PC-3 (cell line): ENCODE measurements around the gene MAGI2. TPM values are rescaled to one million over a fixed set of nuclear protein-coding genes. Genes with fewer than 3 reads are reported as not detected.

Source experiments
- ATAC-seq: fragments of 200-7000 bp; cut with Tn5 transposase; 2 replicates; pipeline ENCODE4 v1.9.1; 2020; ENCODE audit warnings: mild to moderate bottlenecking, moderate library complexity
- BruUV-seq: library from RNA; stranded (reverse); fragments of 400-500 nt; replicated peaks from 2 replicates; lab custom pipeline; 2021; lab: Mats Ljungman, UMichigan
- CTCF ChIA-PET: fragments of 300-600 bp; sonication (Branson Sonifier 250); formaldehyde crosslinking; loops from one replicate; lab custom pipeline; 2022; ENCODE audit warnings: antibody characterized with exemption; lab: Charles Lee
- POLR2A ChIA-PET: fragments of 300-600 bp; sonication (Branson Sonifier 250); formaldehyde crosslinking; loops from one replicate; lab custom pipeline; 2022; ENCODE audit warnings: antibody characterized with exemption; ENCODE audit not compliant: unreplicated experiment; lab: Charles Lee
- DNase-seq: peaks from one replicate; pipeline ENCODE4 v3.0.0-alpha.2; 2015
- H2AFZ ChIP-seq: fragments of 300-600 bp; sonication (generic); 2 replicates; pipeline ENCODE4 v1.6.0; 2016; ENCODE audit warnings: antibody characterized with exemption, low read length
- H3F3A ChIP-seq: fragments of 300-600 bp; sonication (generic); one replicate; pipeline ENCODE4 v1.6.0; 2017; ENCODE audit warnings: antibody characterized with exemption, low read length, control low read depth, mild to moderate bottlenecking; ENCODE audit not compliant: unreplicated experiment
- H3K27ac ChIP-seq: fragments of 300-600 bp; sonication (generic); 2 replicates; pipeline ENCODE4 v1.5.1; 2016; ENCODE audit warnings: mild to moderate bottlenecking, low read length
- H3K27me3 ChIP-seq: fragments of 300-600 bp; sonication (generic); 2 replicates; pipeline ENCODE4 v1.6.1; 2016; ENCODE audit warnings: low read length, mixed read lengths
- H3K36me3 ChIP-seq: fragments of 300-600 bp; sonication (generic); 2 replicates; pipeline ENCODE4 v1.6.1; 2016; ENCODE audit warnings: low read depth, mixed run types, low read length, mixed read lengths
- H3K4me1 ChIP-seq: fragments of 300-600 bp; sonication (generic); 2 replicates; pipeline ENCODE4 v1.5.1; 2016; ENCODE audit warnings: low read length; ENCODE audit not compliant: insufficient read depth
- H3K4me2 ChIP-seq: fragments of 300-600 bp; sonication (generic); 2 replicates; pipeline ENCODE4 v1.6.0; 2016; ENCODE audit warnings: low read length
- H3K4me3 ChIP-seq: fragments of 300-600 bp; sonication (generic); 2 replicates; pipeline ENCODE4 v1.5.1; 2016; ENCODE audit warnings: mild to moderate bottlenecking, low read length, mixed read lengths
- H3K79me2 ChIP-seq: fragments of 300-600 bp; sonication (generic); 2 replicates; pipeline ENCODE4 v1.6.1; 2017; ENCODE audit warnings: low read length, mixed read lengths
- H3K9ac ChIP-seq: fragments of 300-600 bp; sonication (generic); 2 replicates; pipeline ENCODE4 v1.6.0; 2016; ENCODE audit warnings: mild to moderate bottlenecking, low read length
- H3K9me2 ChIP-seq: fragments of 300-600 bp; sonication (generic); replicated peaks from 2 replicates; pipeline ENCODE4 v1.6.1; 2016; ENCODE audit warnings: mixed run types, low read length, mixed read lengths
- H3K9me3 ChIP-seq: fragments of 300-600 bp; sonication (generic); 2 replicates; pipeline ENCODE4 v1.6.1; 2016; ENCODE audit warnings: low read length, mixed read lengths
- H4K20me1 ChIP-seq: fragments of 300-600 bp; sonication (generic); 2 replicates; pipeline ENCODE4 v1.6.1; 2016; ENCODE audit warnings: low read length, mixed read lengths
- EZH2 ChIP-seq: fragments of 300-600 bp; sonication (generic); IDR thresholded peaks from one replicate; pipeline ENCODE4 v1.6.1; 2017; ENCODE audit warnings: antibody characterized with exemption, mild to moderate bottlenecking, low read length; ENCODE audit not compliant: unreplicated experiment
- EZH2phosphoT487 ChIP-seq: fragments of 300-600 bp; sonication (generic); IDR thresholded peaks from 2 replicates; pipeline ENCODE4 v1.6.1; 2018; ENCODE audit warnings: mild to moderate bottlenecking, antibody characterized with exemption, low read length, borderline replicate concordance
- intact Hi-C: fragments of 100-400 bp; cut with micrococcal nuclease; formaldehyde crosslinking; loops from 2 replicates; pipeline ENCODE4 v1.9.0; 2023
- total RNA-seq: library from RNA; depleted of rRNA; stranded (reverse); fragments of >200 nt; gene quantifications from 2 replicates; pipeline ENCODE4 v1.2.3, GENCODE V29; 2014
- TF ChIP-seq, protein P1 (sequence below): fragments of 300-600 bp; sonication (generic); conservative IDR thresholded peaks from 2 replicates; pipeline ENCODE4 v1.5.1; 2017; ENCODE audit warnings: antibody characterized with exemption, low read depth, mild to moderate bottlenecking, low read length

Gene MAGI2
- total RNA-seq, 1 experiment from 2014 or later, result not detected

DNA sequence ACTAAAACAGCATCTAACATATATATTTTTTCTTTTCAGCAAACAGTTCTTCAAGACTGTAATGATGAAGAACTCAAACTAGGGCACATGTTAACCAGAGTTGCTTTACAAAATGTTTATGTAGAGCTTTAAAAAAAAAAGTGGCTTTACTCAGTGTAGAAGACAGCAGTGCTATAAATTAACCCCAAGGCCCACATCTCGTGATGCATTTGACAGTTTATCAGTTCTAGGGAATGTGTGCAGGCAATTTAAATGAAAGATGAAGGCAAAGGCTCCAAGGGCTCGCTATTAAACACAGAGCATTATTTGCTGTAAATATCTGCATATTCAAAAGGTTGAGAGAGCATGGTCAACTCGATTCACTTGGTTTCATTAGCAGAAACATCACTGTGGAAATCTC, 558.1 kb downstream of the MAGI2 start:
- Histone ChIP-seq H3K4me3 (no peak overlapping the region), H3K9me2 (no peaks in the 10 kb centered on the region), H3K79me2 (no peaks in the 10 kb centered on the region), H3K4me1 (no peaks in the 10 kb centered on the region), H3K9ac (no peak overlapping the region), H3K27me3 (no peaks in the 10 kb centered on the region), H3K9me3 (no peaks in the 10 kb centered on the region), H3K4me2 (no peak overlapping the region), H3K36me3 (no peaks in the 10 kb centered on the region), H4K20me1 (no peaks in the 10 kb centered on the region), H2AFZ (no peak overlapping the region), H3K27ac (no peak overlapping the region), H3F3A (no peaks in the 10 kb centered on the region)
- CTCF ChIA-PET, result no interaction called here
- DNase-seq, result no peak
- intact Hi-C loops, result no loop called here
- BruUV-seq, result no TSS peak
- ATAC-seq, result no peak
- TF ChIP-seq EZH2phosphoT487, result no peak
- POLR2A ChIA-PET, result no interaction called here

DNA sequence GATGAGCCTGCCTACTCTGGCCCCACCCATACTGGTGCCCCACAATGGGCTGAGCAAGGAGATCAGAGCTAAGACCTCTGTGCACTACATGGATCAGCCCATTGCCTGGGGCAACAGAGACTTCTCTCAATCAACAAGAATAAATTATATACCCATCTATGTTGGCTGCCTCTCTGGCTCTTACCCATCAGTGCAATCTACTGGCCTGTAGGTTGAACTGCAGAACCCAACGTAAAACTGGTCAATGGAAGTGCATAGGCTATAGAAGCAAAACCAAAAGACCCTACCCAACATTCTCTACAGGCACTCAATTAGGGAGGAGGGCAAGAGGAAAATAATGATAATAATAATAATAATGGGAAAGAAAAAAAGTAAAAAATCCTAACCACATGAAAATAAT, 574.3 kb downstream of the MAGI2 start:
- POLR2A ChIA-PET, result no interaction called here
- CTCF ChIA-PET, result no interaction called here
- no peak overlapping the region for H3K9ac ChIP-seq
- no peaks in the 10 kb centered on the region for H3K36me3 ChIP-seq
- BruUV-seq, result no TSS peak
- H4K20me1 ChIP-seq, result no peaks in the 10 kb centered on the region
- H3K9me2 ChIP-seq, result no peaks in the 10 kb centered on the region
- no peak overlapping the region for H3K27ac ChIP-seq
- H3F3A ChIP-seq, result no peaks in the 10 kb centered on the region
- TF ChIP-seq EZH2 (no peak), EZH2phosphoT487 (no peak)
- TF ChIP-seq, protein P1, sequence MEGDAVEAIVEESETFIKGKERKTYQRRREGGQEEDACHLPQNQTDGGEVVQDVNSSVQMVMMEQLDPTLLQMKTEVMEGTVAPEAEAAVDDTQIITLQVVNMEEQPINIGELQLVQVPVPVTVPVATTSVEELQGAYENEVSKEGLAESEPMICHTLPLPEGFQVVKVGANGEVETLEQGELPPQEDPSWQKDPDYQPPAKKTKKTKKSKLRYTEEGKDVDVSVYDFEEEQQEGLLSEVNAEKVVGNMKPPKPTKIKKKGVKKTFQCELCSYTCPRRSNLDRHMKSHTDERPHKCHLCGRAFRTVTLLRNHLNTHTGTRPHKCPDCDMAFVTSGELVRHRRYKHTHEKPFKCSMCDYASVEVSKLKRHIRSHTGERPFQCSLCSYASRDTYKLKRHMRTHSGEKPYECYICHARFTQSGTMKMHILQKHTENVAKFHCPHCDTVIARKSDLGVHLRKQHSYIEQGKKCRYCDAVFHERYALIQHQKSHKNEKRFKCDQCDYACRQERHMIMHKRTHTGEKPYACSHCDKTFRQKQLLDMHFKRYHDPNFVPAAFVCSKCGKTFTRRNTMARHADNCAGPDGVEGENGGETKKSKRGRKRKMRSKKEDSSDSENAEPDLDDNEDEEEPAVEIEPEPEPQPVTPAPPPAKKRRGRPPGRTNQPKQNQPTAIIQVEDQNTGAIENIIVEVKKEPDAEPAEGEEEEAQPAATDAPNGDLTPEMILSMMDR, result no peak
- H2AFZ ChIP-seq, result no peak overlapping the region
- no peaks in the 10 kb centered on the region for H3K9me3 ChIP-seq
- DNase-seq (no peak), ATAC-seq (no peak)
- no peak overlapping the region for H3K4me3 ChIP-seq
- H3K4me2 ChIP-seq, result no peak overlapping the region
- H3K79me2 ChIP-seq, result no peaks in the 10 kb centered on the region
- H3K4me1 ChIP-seq, result no peaks in the 10 kb centered on the region
- intact Hi-C loops, result no loop called here
- 0 out of 2 replicates have a peak, but pooled peaks cover 4% of the 10 kb centered on the region for H3K27me3 ChIP-seq

DNA sequence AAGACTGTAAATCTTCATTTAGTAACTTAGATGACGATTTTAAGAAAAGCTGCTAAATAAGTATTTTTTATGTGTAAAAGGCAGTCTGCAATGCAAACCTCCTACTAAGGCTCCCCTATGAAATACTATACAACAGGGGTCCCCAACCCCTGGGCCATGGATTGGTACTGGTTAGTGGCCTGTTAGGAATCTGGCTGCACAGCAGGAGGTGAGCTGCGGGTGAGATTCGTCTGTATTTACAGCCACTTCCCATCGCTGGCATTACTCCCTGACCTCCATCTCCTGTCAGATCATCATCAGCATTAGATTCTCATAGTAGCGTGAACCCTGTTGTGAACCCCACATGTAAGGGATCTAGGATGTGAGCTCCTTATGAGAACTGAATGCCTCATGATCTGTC, 580.4 kb downstream of the MAGI2 start:
- TF ChIP-seq EZH2 (no peak), EZH2phosphoT487 (no peak)
- TF ChIP-seq, protein P1, result no peak
- Histone ChIP-seq H4K20me1 (no peaks in the 10 kb centered on the region), H3K4me3 (no peak overlapping the region), H3K9ac (no peak overlapping the region), H3K27me3 (no peaks in the 10 kb centered on the region), H3K4me2 (no peak overlapping the region), H2AFZ (no peak overlapping the region), H3K27ac (no peak overlapping the region), H3K9me2 (no peaks in the 10 kb centered on the region), H3K9me3 (no peaks in the 10 kb centered on the region), H3K4me1 (no peaks in the 10 kb centered on the region), H3K36me3 (no peaks in the 10 kb centered on the region), H3F3A (no peaks in the 10 kb centered on the region), H3K79me2 (no peaks in the 10 kb centered on the region)
- ATAC-seq (no peak), DNase-seq (no peak)
- ChIA-PET POLR2A (no interaction called here), CTCF (no interaction called here)
- intact Hi-C loops, result no loop called here
- BruUV-seq, result no TSS peak
